Cerebellar cortex (tissue), 1 donor: ENCODE data around the gene HBZ.
"Not testable (repeated sequence)": the region's sequence is repeated elsewhere in the genome, so short reads cannot be mapped to it uniquely, and the experiment has no call there.

Experiments used
- DNase-seq: peaks from one replicate; pipeline ENCODE4 v3.0.0-alpha.2; 2015; ENCODE audit warnings: low spot score

Gene HBZ

DNA sequence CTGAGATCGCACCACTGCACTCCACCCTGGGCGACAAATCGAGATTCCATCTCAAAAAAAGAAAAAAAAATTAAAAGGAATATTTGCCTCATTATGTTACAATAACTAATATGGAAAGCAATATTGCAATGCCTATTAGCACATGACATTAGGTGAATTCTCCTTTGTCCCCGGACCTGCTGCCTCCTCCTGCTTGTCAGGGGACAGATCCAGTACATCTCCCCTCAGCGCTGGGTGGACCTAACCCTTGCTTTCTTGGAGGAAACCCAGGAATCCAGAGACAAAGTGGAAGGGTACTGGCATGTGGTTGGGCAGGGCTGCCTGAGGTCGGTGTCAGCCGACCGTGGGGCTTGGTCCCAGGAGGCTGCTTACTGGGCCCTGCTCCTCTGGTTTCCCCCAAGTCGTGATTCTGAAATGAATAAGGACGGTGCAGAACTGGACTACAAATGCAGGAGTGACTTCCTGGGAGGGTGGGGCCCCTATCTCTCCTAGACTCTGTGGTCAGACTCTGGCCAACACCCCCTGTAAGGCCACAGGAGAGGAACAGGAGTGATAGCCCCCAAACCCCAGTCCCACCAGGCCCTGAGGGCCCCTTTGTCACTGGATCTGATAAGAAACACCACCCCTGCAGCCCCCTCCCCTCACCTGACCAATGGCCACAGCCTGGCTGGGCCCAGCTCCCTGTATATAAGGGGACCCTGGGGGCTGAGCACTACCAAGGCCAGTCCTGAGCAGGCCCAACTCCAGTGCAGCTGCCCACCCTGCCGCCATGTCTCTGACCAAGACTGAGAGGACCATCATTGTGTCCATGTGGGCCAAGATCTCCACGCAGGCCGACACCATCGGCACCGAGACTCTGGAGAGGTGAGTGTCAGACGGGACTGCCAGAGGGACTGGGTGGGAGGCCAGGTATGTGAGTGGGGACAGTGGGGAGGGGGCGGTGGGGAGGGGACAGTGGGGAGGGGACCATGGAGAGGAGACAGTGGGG, at the start of gene HBZ:
Gene HBZ (plus strand): TSS at position 504 of the 988 bp plus-strand sequence. CDS start 266 bp downstream, at position 770.
- no peak for DNase-seq

DNA sequence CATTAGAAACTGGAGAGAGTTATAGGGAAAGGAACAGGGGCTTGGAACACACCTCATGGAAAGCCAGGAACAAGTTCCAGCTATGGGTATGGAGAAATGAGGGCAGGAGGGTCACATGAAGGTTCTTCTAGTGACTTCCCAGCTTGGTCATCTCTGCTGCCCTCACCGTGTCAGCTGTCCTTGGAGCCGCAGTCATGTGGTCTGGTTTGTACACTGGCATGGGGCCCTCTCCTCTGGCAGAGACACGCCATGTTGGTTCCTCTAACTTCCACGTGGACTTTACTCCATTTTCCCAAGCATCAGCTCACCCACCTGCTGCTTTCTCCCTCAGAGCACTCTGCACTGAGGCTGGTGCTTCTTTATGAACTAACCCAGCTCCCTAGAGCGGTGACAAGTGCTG, 48.1 kb upstream of the HBZ start:
- no peak for DNase-seq

- no peak for DNase-seq
Observed at GRCh38 chr16:104928-105327, 47.5 kb upstream of the HBZ start.

GRCh38 chr16:105521-105920, 46.9 kb upstream of the HBZ start:
- DNase-seq: no peak

- peak; percentile 91 for DNase-seq
Observed at GRCh38 chr16:106623-107324, 45.7 kb upstream of the HBZ start.

DNA sequence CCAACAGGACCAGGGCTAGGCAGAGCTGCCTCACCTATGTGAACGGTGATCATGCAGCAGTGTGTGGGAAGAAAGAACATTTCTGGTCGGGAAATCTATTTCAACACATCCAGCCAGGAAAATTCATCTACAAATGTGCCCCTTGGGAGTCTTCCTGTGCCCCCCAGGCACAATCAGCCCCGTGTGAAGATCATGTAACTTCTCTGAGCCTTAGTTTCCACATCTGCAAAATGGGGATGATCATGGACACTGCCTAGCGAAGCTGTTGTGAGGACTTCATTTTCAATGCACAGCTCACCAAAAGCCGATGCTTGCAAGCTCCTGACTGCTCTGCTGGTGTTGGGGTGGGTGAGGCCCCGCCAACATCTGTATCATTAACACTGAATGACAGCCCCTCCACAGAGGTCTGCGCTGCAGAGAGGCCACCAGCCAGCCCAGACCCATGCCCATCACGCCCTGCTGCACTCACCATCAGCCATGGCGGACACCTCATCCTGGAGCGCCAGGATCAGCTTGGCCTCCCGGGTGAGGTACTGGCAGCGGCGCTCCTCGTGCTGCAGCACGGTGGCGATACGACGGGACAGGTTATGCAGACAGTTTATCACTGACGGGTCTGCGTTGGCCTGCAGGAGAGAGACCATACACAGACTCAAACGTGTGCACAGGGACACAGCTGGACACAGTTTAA, 40.1 kb upstream of the HBZ start:
- DNase-seq: no peak

- no peak for DNase-seq
Observed at GRCh38 chr16:114327-114726, 38.1 kb upstream of the HBZ start.

DNA sequence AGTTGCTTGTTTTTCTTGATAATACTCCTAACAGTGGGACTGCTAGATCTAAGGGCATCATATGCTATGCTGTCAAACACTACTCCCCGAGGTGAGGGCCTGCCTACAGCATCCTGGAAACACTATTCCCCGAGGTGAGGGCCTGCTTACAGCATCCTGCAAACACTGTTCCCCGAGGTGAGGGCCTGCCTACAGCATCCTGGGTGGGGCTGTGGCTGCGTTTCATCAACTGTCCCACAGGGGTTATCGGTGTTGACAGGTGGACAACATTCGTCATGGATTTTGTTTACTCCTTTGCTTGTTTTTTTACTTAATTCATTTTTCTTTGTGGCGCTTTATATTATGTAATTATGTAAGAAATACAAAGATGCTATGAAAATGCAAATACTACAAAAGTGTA, 36.4 kb upstream of the HBZ start:
- DNase-seq: no peak

- peak; percentile 57 for DNase-seq
Observed at GRCh38 chr16:117379-118365, 34.8 kb upstream of the HBZ start.

DNA sequence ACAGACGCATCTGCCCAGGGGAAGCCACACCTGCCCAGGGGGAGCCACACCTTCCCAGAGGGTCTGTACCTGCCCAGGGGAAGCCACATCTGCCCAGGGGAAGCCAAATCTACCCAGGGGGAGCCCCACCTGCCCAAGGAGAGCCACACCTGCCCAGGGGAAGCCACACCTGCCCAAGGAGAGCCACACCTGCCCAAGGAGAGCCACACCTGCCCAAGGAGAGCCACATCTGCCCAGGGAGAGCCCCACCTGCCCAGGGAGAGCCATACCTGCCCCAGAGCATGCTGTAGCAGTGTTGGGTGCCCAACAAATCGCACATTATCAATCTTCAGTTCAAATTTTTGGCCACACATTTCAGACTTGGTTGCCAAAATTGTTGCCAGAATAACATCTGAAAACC, 33.6 kb upstream of the HBZ start:
- DNase-seq: no peak

- DNase-seq: no peak
Observed at GRCh38 chr16:119295-119694, 33.1 kb upstream of the HBZ start.

GRCh38 chr16:119835-120491, 32.5 kb upstream of the HBZ start:
- no peak for DNase-seq

GRCh38 chr16:120756-121155, 31.7 kb upstream of the HBZ start:
- no peak for DNase-seq

DNA sequence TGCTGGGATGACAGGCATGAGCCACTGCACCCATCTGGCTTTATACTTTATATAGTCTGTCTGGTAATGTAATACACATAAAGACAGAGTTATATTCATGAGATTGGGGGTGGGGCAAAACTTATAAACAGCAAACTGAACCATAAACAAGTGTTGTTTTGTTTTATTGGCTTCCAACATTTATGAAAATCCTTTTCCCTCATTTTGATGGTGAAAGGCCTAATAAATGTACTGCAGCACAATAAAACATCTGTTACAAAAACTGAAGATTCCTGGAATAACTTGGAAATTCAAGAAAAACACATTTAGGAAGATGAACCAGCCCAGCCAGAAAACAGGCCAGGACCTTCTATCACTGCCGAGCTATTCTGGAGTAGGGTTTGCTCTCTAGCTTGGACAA, 30.1 kb upstream of the HBZ start:
- DNase-seq: no peak

GRCh38 chr16:123558-124350, 28.7 kb upstream of the HBZ start:
- DNase-seq: not testable (repeated sequence)

DNA sequence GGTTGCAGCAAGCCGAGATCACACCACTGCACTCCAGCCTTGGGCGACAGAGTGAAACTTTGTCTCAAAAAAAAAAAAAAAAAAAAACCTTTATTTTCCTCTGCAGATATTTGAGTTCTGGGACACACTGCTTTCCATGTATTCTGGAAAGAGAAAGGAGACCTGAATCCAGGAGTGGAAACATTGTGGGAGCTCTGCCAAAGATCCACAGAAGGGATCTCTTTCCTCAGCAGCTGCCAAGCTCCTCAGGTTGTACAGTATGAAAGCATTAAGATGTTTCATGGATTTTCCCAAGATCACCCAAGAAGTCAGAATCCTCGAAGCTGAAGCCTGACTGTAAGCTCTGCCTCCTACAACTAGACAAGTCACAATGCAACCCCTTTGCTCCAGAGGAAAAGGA, 27.4 kb upstream of the HBZ start:
- DNase-seq: no peak

- DNase-seq: no peak
Observed at GRCh38 chr16:129075-129474, 23.4 kb upstream of the HBZ start.

GRCh38 chr16:130533-131173, 21.8 kb upstream of the HBZ start:
- DNase-seq: no peak

- DNase-seq: no peak
Observed at GRCh38 chr16:132120-132519, 20.3 kb upstream of the HBZ start.
